Kidney (tissue), 14 donors: ENCODE measurements around the gene GAPVD1. TPM values are rescaled to one million over a fixed set of nuclear protein-coding genes. Genes with fewer than 3 reads are reported as not detected.
A peak's percentile ranks its signal among the peaks of the same experiment; 100 is the strongest.

Experiments
- DNase-seq, 5 donors: peaks; one replicate each; pipeline ENCODE4 v3.0.0-alpha.2; 2013 to 2020
- FAIRE-seq: peaks from 2 replicates; lab custom pipeline; 2012; peaks lifted over from hg19 to GRCh38; lab: Jason Lieb, UNC
- H3K27ac ChIP-seq, 2 donors: one replicate each; pipeline ENCODE4 v1.7.0; 2013; ENCODE audit warnings: low read depth in 2 of 2, low read length in 2 of 2, inconsistent platforms in 1 of 2
- H3K27me3 ChIP-seq: one replicate; pipeline ENCODE4 v1.7.1; 2013; ENCODE audit warnings: low read length, inconsistent platforms; ENCODE audit not compliant: control insufficient read depth, insufficient read depth
- H3K36me3 ChIP-seq, 3 donors: one replicate each; pipeline versions ENCODE4 v1.7.0 to v1.7.1; 2013; ENCODE audit warnings: low read length in 3 of 3, control low read depth in 1 of 3, inconsistent platforms in 1 of 3; ENCODE audit not compliant: insufficient read depth in 3 of 3, control insufficient read depth in 2 of 3
- H3K4me1 ChIP-seq, 3 donors: one replicate each; pipeline versions ENCODE4 v1.7.0 to v1.7.1; 2013; ENCODE audit warnings: low read length in 3 of 3, inconsistent platforms in 1 of 3, low read depth in 1 of 3; ENCODE audit not compliant: control insufficient read depth in 2 of 3, insufficient read depth in 2 of 3
- H3K4me3 ChIP-seq, 3 donors: one replicate each; pipeline versions ENCODE4 v1.7.0 to v1.8.1; 2013; ENCODE audit warnings: low read length in 3 of 3, control low read depth in 1 of 3, inconsistent platforms in 1 of 3
- H3K9ac ChIP-seq, 3 donors: one replicate each; pipeline versions ENCODE4 v1.7.0 to v1.7.1; 2013; ENCODE audit warnings: low read length in 3 of 3, control low read depth in 1 of 3, inconsistent platforms in 1 of 3
- H3K9me3 ChIP-seq, 3 donors: one replicate each; pipeline versions ENCODE4 v1.7.0 to v1.7.1; 2013; ENCODE audit warnings: low read length in 3 of 3, control low read depth in 1 of 3, inconsistent platforms in 1 of 3; ENCODE audit not compliant: control insufficient read depth in 2 of 3, insufficient read depth in 1 of 3
- intact Hi-C: fragments of 100-400 bp; cut with DNase I; formaldehyde crosslinking; loops from one replicate; pipeline ENCODE4 v1.11.1; 2022
- polyA plus RNA-seq: library from polyadenylated mRNA; stranded (reverse); fragments of 350-450 nt; fragmentation: Illumina TruSeq; extraction: RNeasy Lipid Tissue Mini Kit (QIAGEN cat#74804); gene quantifications from one replicate; pipeline ENCODE4 v1.2.3, GENCODE V29; 2014; ENCODE audit warnings: low read depth, low replicate concordance; ENCODE audit not compliant: insufficient read depth
- total RNA-seq: library from RNA; stranded (reverse); fragmentation: NEBNext Ultra II Directional; extraction: Animal tissue kit (Norgen Biotek cat#: 25700); gene quantifications from one replicate; pipeline ENCODE4 v1.2.1, GENCODE V29; 2021
- TF ChIP-seq, protein P1 (sequence below): IDR thresholded peaks from 3 replicates; pipeline ENCODE4 v1.5.1; 2012; ENCODE audit warnings: mild to moderate bottlenecking, moderate library complexity, borderline replicate concordance; ENCODE audit not compliant: insufficient read depth; ENCODE audit errors: extremely low read depth
- donor health status: control.
- donor health status: control.
- donor health status: control.
- donor health status: control.
- donor health status: control.
- donor health status: DM: yes; HTN: yes; CAD: no.
- donor health status: Normal renal cell carcinoma (clear cell type).

Gene GAPVD1
- total and polyA plus RNA-seq, 2 donors from 2014 or later = 6.9 to 44.8 TPM

DNA sequence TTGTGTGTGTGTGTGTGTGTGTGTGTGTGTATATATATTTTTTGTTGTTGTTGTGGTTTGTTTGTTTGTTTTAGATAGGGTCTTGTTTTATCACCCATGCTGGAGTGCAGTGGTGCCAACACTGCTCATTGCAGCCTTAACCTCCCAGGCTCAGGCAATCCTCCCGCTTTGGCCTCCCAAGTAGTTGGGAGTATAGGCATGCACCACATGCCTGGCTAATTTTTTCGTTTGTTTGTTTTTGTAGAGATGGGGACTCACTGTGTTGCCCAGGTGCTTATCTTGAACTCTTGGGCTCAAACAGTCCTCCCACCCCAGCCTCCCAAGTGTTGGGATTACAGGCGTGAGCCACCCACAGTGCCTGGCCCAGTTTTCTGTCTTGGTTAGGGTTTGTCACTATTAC lies 77.3 kb downstream of the GAPVD1 start:
- Histone ChIP-seq H3K4me3 (no peak overlapping the region), H3K27me3 (no peaks in the 10 kb centered on the region), H3K36me3 (peaks cover 6 to 34% (median 14%) of the 10 kb centered on the region in 3 donors), H3K9ac (no peak overlapping the region), H3K27ac (no peak overlapping the region), H3K9me3 (no peaks in the 10 kb centered on the region), H3K4me1 (no peaks in the 10 kb centered on the region)
- intact Hi-C loops = no loop called here
- FAIRE-seq (no peak), DNase-seq (no peak)
- TF ChIP-seq, protein P1, sequence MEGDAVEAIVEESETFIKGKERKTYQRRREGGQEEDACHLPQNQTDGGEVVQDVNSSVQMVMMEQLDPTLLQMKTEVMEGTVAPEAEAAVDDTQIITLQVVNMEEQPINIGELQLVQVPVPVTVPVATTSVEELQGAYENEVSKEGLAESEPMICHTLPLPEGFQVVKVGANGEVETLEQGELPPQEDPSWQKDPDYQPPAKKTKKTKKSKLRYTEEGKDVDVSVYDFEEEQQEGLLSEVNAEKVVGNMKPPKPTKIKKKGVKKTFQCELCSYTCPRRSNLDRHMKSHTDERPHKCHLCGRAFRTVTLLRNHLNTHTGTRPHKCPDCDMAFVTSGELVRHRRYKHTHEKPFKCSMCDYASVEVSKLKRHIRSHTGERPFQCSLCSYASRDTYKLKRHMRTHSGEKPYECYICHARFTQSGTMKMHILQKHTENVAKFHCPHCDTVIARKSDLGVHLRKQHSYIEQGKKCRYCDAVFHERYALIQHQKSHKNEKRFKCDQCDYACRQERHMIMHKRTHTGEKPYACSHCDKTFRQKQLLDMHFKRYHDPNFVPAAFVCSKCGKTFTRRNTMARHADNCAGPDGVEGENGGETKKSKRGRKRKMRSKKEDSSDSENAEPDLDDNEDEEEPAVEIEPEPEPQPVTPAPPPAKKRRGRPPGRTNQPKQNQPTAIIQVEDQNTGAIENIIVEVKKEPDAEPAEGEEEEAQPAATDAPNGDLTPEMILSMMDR = no peak

DNA sequence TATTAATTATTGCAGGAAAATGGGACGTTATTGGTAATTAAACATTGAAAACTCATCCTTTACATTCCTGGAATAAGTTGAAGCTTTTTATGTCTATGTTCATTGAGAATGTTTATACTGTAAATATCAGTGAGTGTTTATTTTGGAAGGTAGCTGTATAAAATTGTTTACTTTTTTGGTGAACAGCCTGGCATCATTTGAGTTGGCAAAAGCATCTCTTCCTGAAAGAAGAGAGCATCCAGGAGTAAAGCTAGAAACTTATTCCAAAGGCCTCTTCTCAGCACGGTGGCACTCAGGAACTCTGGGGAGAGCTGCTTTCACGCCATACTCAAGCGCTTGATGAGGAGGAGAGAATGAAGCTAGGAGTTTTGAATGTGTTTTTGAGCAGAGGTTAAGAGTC lies 79.9 kb downstream of the GAPVD1 start:
- H3K36me3 ChIP-seq = peaks cover 8 to 35% (median 16%) of the 10 kb centered on the region in 3 donors
- DNase-seq = no peak

DNA sequence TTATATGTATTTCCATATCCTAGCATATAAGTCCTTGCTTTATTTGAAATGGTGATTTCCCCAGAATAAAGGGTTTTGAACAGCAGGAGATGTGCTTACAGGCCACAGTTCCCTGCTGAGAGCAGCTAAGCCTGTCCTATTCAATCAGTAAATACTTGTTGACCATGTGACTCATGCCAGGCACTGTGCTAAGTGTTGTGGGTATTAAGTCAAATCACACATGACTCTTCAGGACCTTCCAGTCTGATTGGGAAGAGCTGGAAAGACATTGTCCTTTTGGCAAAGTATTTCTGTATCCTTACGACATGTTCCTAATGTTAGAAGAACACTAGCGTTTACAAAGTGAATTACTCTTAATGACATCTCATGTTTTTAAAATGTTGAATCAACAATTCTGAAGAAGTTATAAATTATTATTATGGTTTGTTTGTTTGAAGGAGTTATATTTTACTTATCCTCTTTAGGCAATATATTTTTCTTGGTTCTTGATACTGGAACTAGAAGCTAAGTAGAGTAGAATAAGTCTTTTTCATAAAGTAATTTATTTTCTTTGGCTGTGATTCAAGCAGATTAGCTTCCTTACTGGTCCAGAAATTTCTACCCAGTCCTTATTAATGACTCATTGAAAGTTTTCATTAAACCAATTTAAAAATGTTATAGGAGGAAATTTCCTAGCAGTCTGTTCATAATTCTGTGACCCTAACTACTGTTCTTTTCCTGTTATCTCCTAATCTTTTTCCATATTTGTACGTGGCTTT lies 82.1 kb downstream of the GAPVD1 start:
- Histone ChIP-seq H3K4me1 (peaks cover 0 to 2% (median 0%) of the 10 kb centered on the region in 3 donors), H3K27me3 (no peaks in the 10 kb centered on the region), H3K9ac (no peak overlapping the region), H3K36me3 (peaks cover 12 to 28% (median 15%) of the 10 kb centered on the region in 3 donors), H3K27ac (no peak overlapping the region), H3K9me3 (no peaks in the 10 kb centered on the region), H3K4me3 (no peak overlapping the region)
- DNase-seq = peak in 2 of 5 donors; percentile 38 to 72
- intact Hi-C loops = no loop called here
- peak; percentile 23 for FAIRE-seq
- TF ChIP-seq, protein P1 = no peak

More for the DNA sequence above, 79.9 kb downstream of the GAPVD1 start:
- Histone ChIP-seq H3K9ac (no peak overlapping the region), H3K9me3 (no peaks in the 10 kb centered on the region), H3K27ac (no peak overlapping the region), H3K27me3 (no peaks in the 10 kb centered on the region), H3K4me1 (peaks cover 0 to 2% (median 0%) of the 10 kb centered on the region in 3 donors), H3K4me3 (no peak overlapping the region)
- intact Hi-C loops = no loop called here
- TF ChIP-seq, protein P1 = no peak
- no peak for FAIRE-seq
